Mucosa of descending colon (tissue), 3 donors: ENCODE measurements around the gene RPRD1B. TPM values are rescaled to one million over a fixed set of nuclear protein-coding genes. Genes with fewer than 3 reads are reported as not detected.

Source experiments
- ATAC-seq: fragments of 200-7000 bp; cut with Tn5 transposase; one replicate; pipeline ENCODE4 v1.9.1; 2020; ENCODE audit warnings: mild to moderate bottlenecking, moderate library complexity
- DNase-seq, 3 donors: peaks; one replicate each; pipeline ENCODE4 v3.0.0-alpha.2; 2020
- H3K36me3 ChIP-seq: fragments of 200-600 bp; one replicate; pipeline ENCODE4 v1.8.0; 2021; ENCODE audit warnings: low read depth, mild to moderate bottlenecking
- H3K4me1 ChIP-seq: fragments of 200-600 bp; one replicate; pipeline ENCODE4 v1.8.0; 2021; ENCODE audit warnings: low read depth, mild to moderate bottlenecking
- H3K4me3 ChIP-seq: fragments of 200-600 bp; one replicate; pipeline ENCODE4 v1.8.0; 2021; ENCODE audit warnings: mild to moderate bottlenecking
- H3K9me3 ChIP-seq: fragments of 200-600 bp; one replicate; pipeline ENCODE4 v1.8.0; 2021; ENCODE audit warnings: mild to moderate bottlenecking
- CTCF ChIP-seq: fragments of 200-600 bp; IDR thresholded peaks from one replicate; pipeline ENCODE4 v1.8.0; 2022; ENCODE audit warnings: antibody characterized with exemption, mild to moderate bottlenecking
- intact Hi-C, 2 donors: fragments of 100-400 bp; cut with DNase I in 1 of 2; cut with micrococcal nuclease in 1 of 2; formaldehyde crosslinking; loops; one replicate each; pipeline versions ENCODE4 v1.11.0 to v1.11.1; 2022; cut with DNase I, micrococcal nuclease
- total RNA-seq, 3 donors: library from RNA; stranded (reverse); fragmentation: NEBNext Ultra II Directional in 2 of 3; extraction: Animal tissue kit (Norgen Biotek cat#: 25700) in 2 of 3; gene quantifications; one replicate each; pipeline versions ENCODE4 v1.2.1 to v1.2.4, GENCODE V29; 2021 to 2023
- donor health status: DM: no; HTN: no; CAD: no; lungs with moderate emphysema.
- donor health status: DM: no; HTN: no; CAD: no.
- donor health status: DM: no; HTN: yes; CAD: no.

The RPRD1B gene
- total RNA-seq, 3 donors from 2014 or later = 28.2 to 36.3 (median 32.9) TPM

- intact Hi-C loops = no loop called here
- H3K4me1 ChIP-seq = peaks cover under 1% of the 10 kb centered on the region
- no peak for TF ChIP-seq CTCF
- H3K9me3 ChIP-seq = no peaks in the 10 kb centered on the region
- no peak overlapping the region for H3K4me3 ChIP-seq
- H3K36me3 ChIP-seq = no peaks in the 10 kb centered on the region
- ATAC-seq = no peak
- DNase-seq = no peak
These were observed 82.3 kb downstream of the RPRD1B start for GRCh38 chr20:38115896-38116295.

- no peaks in the 10 kb centered on the region for H3K4me1 ChIP-seq
These were observed 83.0 kb downstream of the RPRD1B start for GRCh38 chr20:38116409-38117165.

GRCh38 chr20:38117205-38117604 lies 83.7 kb downstream of the RPRD1B start:
- Histone ChIP-seq H3K4me3 (no peak overlapping the region), H3K9me3 (no peaks in the 10 kb centered on the region), H3K36me3 (no peaks in the 10 kb centered on the region), H3K4me1 (no peaks in the 10 kb centered on the region)
- no peak for ATAC-seq
- TF ChIP-seq CTCF = no peak
- intact Hi-C loops = no loop called here
- no peak for DNase-seq

More at GRCh38 chr20:38116409-38117165, 83.0 kb downstream of the RPRD1B start:
- no peak for TF ChIP-seq CTCF
- intact Hi-C loops = no loop called here
- no peak for DNase-seq
- no peaks in the 10 kb centered on the region for H3K36me3 ChIP-seq
- no peaks in the 10 kb centered on the region for H3K9me3 ChIP-seq
- no peak overlapping the region for H3K4me3 ChIP-seq
- no peak for ATAC-seq

- no peak for TF ChIP-seq CTCF
- DNase-seq (no peak), ATAC-seq (no peak)
- Histone ChIP-seq H3K4me3 (no peak overlapping the region), H3K4me1 (no peaks in the 10 kb centered on the region), H3K36me3 (no peaks in the 10 kb centered on the region), H3K9me3 (no peaks in the 10 kb centered on the region)
- intact Hi-C loops = no loop called here
These were observed 84.1 kb downstream of the RPRD1B start for GRCh38 chr20:38117635-38118034.

GRCh38 chr20:38119446-38119845 lies 85.9 kb downstream of the RPRD1B start:
- no peaks in the 10 kb centered on the region for H3K36me3 ChIP-seq
- H3K4me3 ChIP-seq = no peak overlapping the region
- no peaks in the 10 kb centered on the region for H3K4me1 ChIP-seq
- no peaks in the 10 kb centered on the region for H3K9me3 ChIP-seq
- ATAC-seq = no peak
- intact Hi-C loops = no loop called here
- TF ChIP-seq CTCF = no peak
- DNase-seq = no peak
